Activated naive CD8-positive, alpha-beta T cell (primary cell): Measurements from ENCODE around the gene CTTNBP2.

Source experiments
- H3K27ac Mint-ChIP-seq: one replicate; pipeline ENCODE4 v1.8.0; 2021; ENCODE audit warnings: mixed read lengths
- H3K27me3 Mint-ChIP-seq: one replicate; pipeline ENCODE4 v1.8.0; 2021; ENCODE audit warnings: mixed read lengths
- H3K36me3 Mint-ChIP-seq: one replicate; pipeline ENCODE4 v1.8.0; 2021; ENCODE audit warnings: mixed read lengths
- H3K4me1 Mint-ChIP-seq: one replicate; pipeline ENCODE4 v1.8.0; 2021; ENCODE audit warnings: low read depth, mixed read lengths
- H3K4me3 Mint-ChIP-seq: one replicate; pipeline ENCODE4 v1.8.0; 2021; ENCODE audit warnings: mild to moderate bottlenecking, mixed read lengths
- H3K9me3 Mint-ChIP-seq: one replicate; pipeline ENCODE4 v1.8.0; 2021; ENCODE audit warnings: low read depth, mixed read lengths

Gene CTTNBP2

GRCh38 chr7:117771756-117772155, 101.5 kb downstream of the CTTNBP2 start:
- peaks cover 3% of the 10 kb centered on the region for H3K4me1 Mint-ChIP-seq
- no peaks in the 10 kb centered on the region for H3K36me3 Mint-ChIP-seq

GRCh38 chr7:117769085-117769484, 104.2 kb downstream of the CTTNBP2 start:
- H3K4me1 Mint-ChIP-seq: peaks cover 3% of the 10 kb centered on the region
- H3K36me3 Mint-ChIP-seq: no peaks in the 10 kb centered on the region
- no peak overlapping the region for H3K27ac Mint-ChIP-seq
- H3K27me3 Mint-ChIP-seq: peaks cover 16% of the 10 kb centered on the region
- H3K9me3 Mint-ChIP-seq: no peaks in the 10 kb centered on the region
- no peak overlapping the region for H3K4me3 Mint-ChIP-seq

More at GRCh38 chr7:117771756-117772155, 101.5 kb downstream of the CTTNBP2 start:
- Mint-ChIP-seq H3K9me3 (no peaks in the 10 kb centered on the region), H3K27me3 (peaks cover 9% of the 10 kb centered on the region), H3K27ac (no peak overlapping the region), H3K4me3 (no peak overlapping the region)

- no peak overlapping the region for H3K4me3 Mint-ChIP-seq
- H3K27ac Mint-ChIP-seq: no peak overlapping the region
- no peaks in the 10 kb centered on the region for H3K36me3 Mint-ChIP-seq
- H3K4me1 Mint-ChIP-seq: no peaks in the 10 kb centered on the region
- no peaks in the 10 kb centered on the region for H3K9me3 Mint-ChIP-seq
- peaks cover 19% of the 10 kb centered on the region for H3K27me3 Mint-ChIP-seq
Observed at GRCh38 chr7:117767951-117768350, 105.3 kb downstream of the CTTNBP2 start.

GRCh38 chr7:117766913-117767312, 106.3 kb downstream of the CTTNBP2 start:
- peaks cover 19% of the 10 kb centered on the region for H3K27me3 Mint-ChIP-seq

GRCh38 chr7:117764031-117764430, 109.2 kb downstream of the CTTNBP2 start:
- no peaks in the 10 kb centered on the region for H3K36me3 Mint-ChIP-seq
- no peaks in the 10 kb centered on the region for H3K4me1 Mint-ChIP-seq
- no peak overlapping the region for H3K27ac Mint-ChIP-seq
- no peak overlapping the region for H3K4me3 Mint-ChIP-seq
- H3K27me3 Mint-ChIP-seq: peaks cover 13% of the 10 kb centered on the region
- H3K9me3 Mint-ChIP-seq: no peaks in the 10 kb centered on the region

More at GRCh38 chr7:117766913-117767312, 106.3 kb downstream of the CTTNBP2 start:
- Mint-ChIP-seq H3K4me3 (no peak overlapping the region), H3K27ac (no peak overlapping the region), H3K4me1 (no peaks in the 10 kb centered on the region), H3K9me3 (no peaks in the 10 kb centered on the region), H3K36me3 (no peaks in the 10 kb centered on the region)

GRCh38 chr7:117762055-117762454, 111.2 kb downstream of the CTTNBP2 start:
- Mint-ChIP-seq H3K27ac (no peak overlapping the region), H3K4me1 (no peaks in the 10 kb centered on the region)

GRCh38 chr7:117759950-117760640, 113.1 kb downstream of the CTTNBP2 start:
- peaks cover 5% of the 10 kb centered on the region for H3K27me3 Mint-ChIP-seq
- no peak overlapping the region for H3K4me3 Mint-ChIP-seq
- H3K27ac Mint-ChIP-seq: no peak overlapping the region
- no peaks in the 10 kb centered on the region for H3K4me1 Mint-ChIP-seq
- no peaks in the 10 kb centered on the region for H3K9me3 Mint-ChIP-seq
- H3K36me3 Mint-ChIP-seq: no peaks in the 10 kb centered on the region

More at GRCh38 chr7:117762055-117762454, 111.2 kb downstream of the CTTNBP2 start:
- H3K27me3 Mint-ChIP-seq: peaks cover 10% of the 10 kb centered on the region
- no peaks in the 10 kb centered on the region for H3K9me3 Mint-ChIP-seq
- H3K36me3 Mint-ChIP-seq: no peaks in the 10 kb centered on the region
- no peak overlapping the region for H3K4me3 Mint-ChIP-seq

- Mint-ChIP-seq H3K27ac (no peak overlapping the region), H3K4me1 (no peaks in the 10 kb centered on the region)
Observed at GRCh38 chr7:117757440-117757839, 115.8 kb downstream of the CTTNBP2 start.

GRCh38 chr7:117756586-117757085, 116.6 kb downstream of the CTTNBP2 start:
- Mint-ChIP-seq H3K9me3 (no peaks in the 10 kb centered on the region), H3K36me3 (no peaks in the 10 kb centered on the region)

More at GRCh38 chr7:117757440-117757839, 115.8 kb downstream of the CTTNBP2 start:
- H3K4me3 Mint-ChIP-seq: no peak overlapping the region
- H3K27me3 Mint-ChIP-seq: no peaks in the 10 kb centered on the region
- H3K36me3 Mint-ChIP-seq: no peaks in the 10 kb centered on the region
- no peaks in the 10 kb centered on the region for H3K9me3 Mint-ChIP-seq

GRCh38 chr7:117755136-117755535, 118.1 kb downstream of the CTTNBP2 start:
- H3K27me3 Mint-ChIP-seq: no peaks in the 10 kb centered on the region

More at GRCh38 chr7:117756586-117757085, 116.6 kb downstream of the CTTNBP2 start:
- H3K4me3 Mint-ChIP-seq: no peak overlapping the region
- H3K27ac Mint-ChIP-seq: no peak overlapping the region
- H3K27me3 Mint-ChIP-seq: no peaks in the 10 kb centered on the region
- H3K4me1 Mint-ChIP-seq: no peaks in the 10 kb centered on the region

GRCh38 chr7:117751775-117752174, 121.5 kb downstream of the CTTNBP2 start:
- no peaks in the 10 kb centered on the region for H3K36me3 Mint-ChIP-seq

More at GRCh38 chr7:117755136-117755535, 118.1 kb downstream of the CTTNBP2 start:
- Mint-ChIP-seq H3K27ac (no peak overlapping the region), H3K4me3 (no peak overlapping the region), H3K9me3 (no peaks in the 10 kb centered on the region), H3K36me3 (no peaks in the 10 kb centered on the region), H3K4me1 (no peaks in the 10 kb centered on the region)

GRCh38 chr7:117750612-117751563, 122.4 kb downstream of the CTTNBP2 start:
- Mint-ChIP-seq H3K27me3 (no peaks in the 10 kb centered on the region), H3K4me1 (no peaks in the 10 kb centered on the region), H3K4me3 (no peak overlapping the region), H3K9me3 (no peaks in the 10 kb centered on the region), H3K27ac (no peak overlapping the region), H3K36me3 (no peaks in the 10 kb centered on the region)

More at GRCh38 chr7:117751775-117752174, 121.5 kb downstream of the CTTNBP2 start:
- no peaks in the 10 kb centered on the region for H3K4me1 Mint-ChIP-seq
- H3K27ac Mint-ChIP-seq: no peak overlapping the region
- no peak overlapping the region for H3K4me3 Mint-ChIP-seq
- H3K9me3 Mint-ChIP-seq: no peaks in the 10 kb centered on the region
- no peaks in the 10 kb centered on the region for H3K27me3 Mint-ChIP-seq

GRCh38 chr7:117741962-117742361, 131.3 kb downstream of the CTTNBP2 start:
- Mint-ChIP-seq H3K4me1 (no peaks in the 10 kb centered on the region), H3K9me3 (no peaks in the 10 kb centered on the region), H3K27ac (no peak overlapping the region), H3K27me3 (peaks cover 14% of the 10 kb centered on the region), H3K4me3 (no peak overlapping the region), H3K36me3 (no peaks in the 10 kb centered on the region)

- Mint-ChIP-seq H3K36me3 (no peaks in the 10 kb centered on the region), H3K27ac (no peak overlapping the region)
Observed at GRCh38 chr7:117739085-117739484, 134.2 kb downstream of the CTTNBP2 start.

GRCh38 chr7:117737926-117738325, 135.3 kb downstream of the CTTNBP2 start:
- Mint-ChIP-seq H3K36me3 (no peaks in the 10 kb centered on the region), H3K27me3 (peaks cover 9% of the 10 kb centered on the region), H3K4me3 (no peak overlapping the region), H3K27ac (no peak overlapping the region), H3K4me1 (no peaks in the 10 kb centered on the region), H3K9me3 (no peaks in the 10 kb centered on the region)

More at GRCh38 chr7:117739085-117739484, 134.2 kb downstream of the CTTNBP2 start:
- Mint-ChIP-seq H3K27me3 (peaks cover 12% of the 10 kb centered on the region), H3K4me3 (no peak overlapping the region), H3K9me3 (no peaks in the 10 kb centered on the region), H3K4me1 (no peaks in the 10 kb centered on the region)
